K562 (cell line): Measurements from ENCODE around the gene NVL. TPM values are rescaled to one million over a fixed set of nuclear protein-coding genes. Genes with fewer than 3 reads are reported as not detected.

ENCODE experiments used
- CAMTA2 ChIP-seq: fragments of 250-450 bp; sonication (Bioruptor Pico); conservative IDR thresholded peaks from 2 replicates; pipeline ENCODE4 v1.5.1; 2022
- CCNT2 ChIP-seq: IDR thresholded peaks from 2 replicates; pipeline ENCODE4 v1.6.1; 2011; ENCODE audit warnings: borderline replicate concordance, low read depth, mild to moderate bottlenecking, moderate library complexity, mixed read lengths, low read length; ENCODE audit not compliant: insufficient read length; ENCODE audit errors: extremely low read depth
- FIP1L1 ChIP-seq: fragments of 200-400 bp; formaldehyde crosslinking; IDR thresholded peaks from 2 replicates; pipeline ENCODE4 v1.6.1; 2018; ENCODE audit warnings: mild to moderate bottlenecking, low read depth, low read length; ENCODE audit not compliant: poor library complexity, severe bottlenecking
- FOSL1 ChIP-seq: fragments of 200-800 bp; sonication (Bioruptor generic); conservative IDR thresholded peaks from 2 replicates; pipeline ENCODE4 v1.6.1; 2016; ENCODE audit warnings: missing genetic modification characterization, missing compliant biosample characterization
- GTF2A2 ChIP-seq: IDR thresholded peaks from 2 replicates; pipeline ENCODE4 v1.6.1; 2016; ENCODE audit warnings: mild to moderate bottlenecking, missing genetic modification characterization, missing compliant biosample characterization
- GTF3C2 ChIP-seq: IDR thresholded peaks from 3 replicates; pipeline ENCODE4 v1.6.1; 2011; ENCODE audit warnings: borderline replicate concordance, mild to moderate bottlenecking, moderate library complexity; ENCODE audit not compliant: insufficient read length; ENCODE audit errors: extremely low read depth
- HMGXB4 ChIP-seq: sonication (generic); formaldehyde crosslinking; IDR thresholded peaks from 2 replicates; pipeline ENCODE4 v1.8.1; 2023; ENCODE audit warnings: mild to moderate bottlenecking, missing genetic modification reagents
- JUN ChIP-seq, 2 experiments: sonication (generic) in 1 of 2; formaldehyde crosslinking in 1 of 2; IDR thresholded peaks; 2 replicates each; pipeline versions ENCODE4 v1.6.1 to v1.8.0; 2012 to 2022; ENCODE audit warnings: borderline replicate concordance in 2 of 2, mild to moderate bottlenecking in 2 of 2, improper control_type of control experiment in 1 of 2, low read depth in 1 of 2, low read length in 1 of 2, missing genetic modification reagents in 1 of 2
- KAT7 ChIP-seq: sonication (generic); formaldehyde crosslinking; IDR thresholded peaks from 2 replicates; pipeline ENCODE4 v1.8.0; 2022; ENCODE audit warnings: missing genetic modification reagents, mild to moderate bottlenecking, borderline replicate concordance
- MXI1 ChIP-seq: IDR thresholded peaks from 2 replicates; pipeline ENCODE4 v1.6.1; 2011; ENCODE audit warnings: low read depth, mild to moderate bottlenecking, improper control_type of control experiment, low read length
- MYNN ChIP-seq, 2 experiments: sonication (generic); formaldehyde crosslinking in 1 of 2; IDR thresholded peaks; 2 replicates each; pipeline versions ENCODE4 v1.5.0 to v1.6.1; 2016 to 2020; ENCODE audit warnings: antibody characterized with exemption in 1 of 2, missing genetic modification reagents in 1 of 2
- SMARCB1 ChIP-seq: IDR thresholded peaks from 2 replicates; pipeline ENCODE4 v1.6.1; 2011; ENCODE audit warnings: improper control_type of control experiment, low read depth; ENCODE audit not compliant: insufficient read length
- polyA plus RNA-seq, 8 experiments: library from polyadenylated mRNA; depleted of rRNA in 4 of 8; stranded (reverse) in 5 of 8; unstranded in 3 of 8; fragments of >200 nt; fragmentation: Nextera tagmentation in 2 of 8; fragmentation: Illumina TruSeq in 1 of 8; extraction: Ambion mirVana in 2 of 8; extraction: Trizol in 1 of 8; gene quantifications; 2 replicates each; pipeline versions ENCODE4 v1.2.1 to v1.2.3, GENCODE V29; 2011 to 2014; ENCODE audit warnings: inconsistent platforms in 1 of 8, missing spikeins in 1 of 8
- total RNA-seq, 7 experiments: library from RNA; depleted of rRNA in 6 of 7; stranded (reverse); fragments of >200 nt in 6 of 7; fragmentation: Illumina TruSeq in 2 of 7; extraction: Trizol in 2 of 7; gene quantifications; 2 replicates each; pipeline versions ENCODE4 v1.2.1 to v1.2.3, GENCODE V29; 2011 to 2021; ENCODE audit warnings: low replicate concordance in 1 of 7
- TF ChIP-seq, protein P1 (sequence below): fragments of 250-450 bp; sonication (Bioruptor Pico); IDR thresholded peaks from 2 replicates; pipeline ENCODE4 v1.8.0; 2021; ENCODE audit warnings: moderate library complexity, mild to moderate bottlenecking, inconsistent platforms
- TF ChIP-seq, protein P2 (sequence below), 2 experiments: fragments of 450-650 bp in 1 of 2; sonication (generic) in 1 of 2; formaldehyde crosslinking; conservative IDR thresholded peaks; 2 replicates each; pipeline versions ENCODE4 v1.4.0 to v1.8.1; 2020 to 2022; ENCODE audit warnings: mild to moderate bottlenecking in 1 of 2, missing genetic modification reagents in 1 of 2
- TF ChIP-seq, protein P3 (sequence below): IDR thresholded peaks from 2 replicates; pipeline ENCODE4 v1.6.1; 2016; ENCODE audit warnings: missing genetic modification characterization, missing compliant biosample characterization
- TF ChIP-seq, protein P4 (sequence below): sonication (generic); IDR thresholded peaks from 2 replicates; pipeline ENCODE4 v1.6.1; 2016

Gene NVL
- total and polyA plus RNA-seq, 9 of the 15 experiments (the other 6 are each of a cell fraction or from before 2014, with no cell fraction given), result 32.5 to 86.6 (median 62.9) TPM

DNA sequence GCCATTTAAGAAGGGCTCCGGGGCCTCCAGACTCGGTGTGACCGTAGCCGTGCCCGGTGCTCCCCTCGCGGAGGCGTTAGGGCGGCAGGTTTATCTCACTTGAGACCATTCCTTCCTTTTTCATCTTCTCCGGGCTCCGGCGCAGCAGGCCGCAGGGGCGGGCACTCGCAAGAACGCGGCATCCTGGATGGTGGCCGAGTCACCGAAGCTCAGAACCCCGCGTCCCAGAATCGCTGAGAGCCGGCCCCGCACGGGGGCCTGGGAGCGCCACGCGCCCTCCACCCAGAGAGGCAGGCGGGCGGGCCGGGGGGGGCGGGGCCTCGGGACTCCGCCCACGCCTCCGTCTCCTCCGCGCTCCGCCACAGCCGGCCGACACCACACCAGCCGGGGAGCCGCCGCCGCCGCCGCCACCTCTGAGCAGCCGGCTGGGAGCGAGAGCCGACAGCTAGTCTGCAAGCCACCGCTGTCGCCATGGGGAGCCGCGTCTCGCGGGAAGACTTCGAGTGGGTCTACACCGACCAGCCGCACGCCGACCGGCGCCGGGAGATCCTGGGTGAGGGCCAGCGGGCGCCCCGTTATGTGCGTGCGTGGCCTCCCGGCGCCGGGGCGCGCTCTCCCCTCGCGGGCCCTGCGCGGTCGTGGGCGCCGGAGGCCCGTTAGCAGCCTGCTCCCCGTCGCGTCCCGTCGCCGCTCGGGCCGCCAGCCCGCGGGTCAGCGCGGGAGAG lies 146.9 kb downstream of the NVL start, which contains the start of gene DEGS1 (continued):
- no peak; the same call in 1 of the 2 replicates for TF ChIP-seq JUN (IDR thresholded peaks at IDR 0.05; ENCODE audit: borderline replicate concordance, low read depth, low read length)
- no peak; the same call in 1 of the 2 replicates for TF ChIP-seq JUN (CRISPR knock-in tag; IDR thresholded peaks at IDR 0.05; ENCODE audit: borderline replicate concordance)
- no peak for TF ChIP-seq HMGXB4 (CRISPR knock-in tag)
- TF ChIP-seq, protein P1, sequence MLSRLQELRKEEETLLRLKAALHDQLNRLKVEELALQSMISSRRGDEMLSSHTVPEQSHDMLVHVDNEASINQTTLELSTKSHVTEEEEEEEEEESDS (CRISPR knock-in tag), result no peak
- TF ChIP-seq SMARCB1, result no peak
- TF ChIP-seq FOSL1 (tag), result peak; percentile 50
- TF ChIP-seq, protein P2, sequence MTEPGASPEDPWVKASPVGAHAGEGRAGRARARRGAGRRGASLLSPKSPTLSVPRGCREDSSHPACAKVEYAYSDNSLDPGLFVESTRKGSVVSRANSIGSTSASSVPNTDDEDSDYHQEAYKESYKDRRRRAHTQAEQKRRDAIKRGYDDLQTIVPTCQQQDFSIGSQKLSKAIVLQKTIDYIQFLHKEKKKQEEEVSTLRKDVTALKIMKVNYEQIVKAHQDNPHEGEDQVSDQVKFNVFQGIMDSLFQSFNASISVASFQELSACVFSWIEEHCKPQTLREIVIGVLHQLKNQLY (CRISPR knock-in tag; conservative IDR thresholded peaks at IDR 0.05), result no peak
- TF ChIP-seq CCNT2, result peak; percentile 69
- TF ChIP-seq, protein P3, sequence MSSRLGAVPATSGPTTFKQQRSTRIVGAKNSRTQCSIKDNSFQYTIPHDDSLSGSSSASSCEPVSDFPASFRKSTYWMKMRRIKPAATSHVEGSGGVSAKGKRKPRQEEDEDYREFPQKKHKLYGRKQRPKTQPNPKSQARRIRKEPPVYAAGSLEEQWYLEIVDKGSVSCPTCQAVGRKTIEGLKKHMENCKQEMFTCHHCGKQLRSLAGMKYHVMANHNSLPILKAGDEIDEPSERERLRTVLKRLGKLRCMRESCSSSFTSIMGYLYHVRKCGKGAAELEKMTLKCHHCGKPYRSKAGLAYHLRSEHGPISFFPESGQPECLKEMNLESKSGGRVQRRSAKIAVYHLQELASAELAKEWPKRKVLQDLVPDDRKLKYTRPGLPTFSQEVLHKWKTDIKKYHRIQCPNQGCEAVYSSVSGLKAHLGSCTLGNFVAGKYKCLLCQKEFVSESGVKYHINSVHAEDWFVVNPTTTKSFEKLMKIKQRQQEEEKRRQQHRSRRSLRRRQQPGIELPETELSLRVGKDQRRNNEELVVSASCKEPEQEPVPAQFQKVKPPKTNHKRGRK, result no peak
- TF ChIP-seq GTF3C2, result no peak
- TF ChIP-seq, protein P4, sequence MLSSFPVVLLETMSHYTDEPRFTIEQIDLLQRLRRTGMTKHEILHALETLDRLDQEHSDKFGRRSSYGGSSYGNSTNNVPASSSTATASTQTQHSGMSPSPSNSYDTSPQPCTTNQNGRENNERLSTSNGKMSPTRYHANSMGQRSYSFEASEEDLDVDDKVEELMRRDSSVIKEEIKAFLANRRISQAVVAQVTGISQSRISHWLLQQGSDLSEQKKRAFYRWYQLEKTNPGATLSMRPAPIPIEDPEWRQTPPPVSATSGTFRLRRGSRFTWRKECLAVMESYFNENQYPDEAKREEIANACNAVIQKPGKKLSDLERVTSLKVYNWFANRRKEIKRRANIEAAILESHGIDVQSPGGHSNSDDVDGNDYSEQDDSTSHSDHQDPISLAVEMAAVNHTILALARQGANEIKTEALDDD, result no peak
- no peak for TF ChIP-seq GTF2A2 (tag)
- TF ChIP-seq FIP1L1, result peak; percentile 49
- 0 out of 2 replicates have a peak, but pooled peaks have one; percentile 71 for TF ChIP-seq KAT7
- TF ChIP-seq MYNN (IDR thresholded peaks at IDR 0.05), result no peak
- no peak for TF ChIP-seq MYNN (CRISPR knock-in tag; IDR thresholded peaks at IDR 0.05)
- no peak; the same call in 1 of the 2 replicates for TF ChIP-seq MXI1
- 0 out of 2 replicates have a peak, but pooled peaks have one; percentile 60 for TF ChIP-seq CAMTA2 (CRISPR knock-in tag)
